ENCODE measurements around the gene SPAG8.

DNA sequence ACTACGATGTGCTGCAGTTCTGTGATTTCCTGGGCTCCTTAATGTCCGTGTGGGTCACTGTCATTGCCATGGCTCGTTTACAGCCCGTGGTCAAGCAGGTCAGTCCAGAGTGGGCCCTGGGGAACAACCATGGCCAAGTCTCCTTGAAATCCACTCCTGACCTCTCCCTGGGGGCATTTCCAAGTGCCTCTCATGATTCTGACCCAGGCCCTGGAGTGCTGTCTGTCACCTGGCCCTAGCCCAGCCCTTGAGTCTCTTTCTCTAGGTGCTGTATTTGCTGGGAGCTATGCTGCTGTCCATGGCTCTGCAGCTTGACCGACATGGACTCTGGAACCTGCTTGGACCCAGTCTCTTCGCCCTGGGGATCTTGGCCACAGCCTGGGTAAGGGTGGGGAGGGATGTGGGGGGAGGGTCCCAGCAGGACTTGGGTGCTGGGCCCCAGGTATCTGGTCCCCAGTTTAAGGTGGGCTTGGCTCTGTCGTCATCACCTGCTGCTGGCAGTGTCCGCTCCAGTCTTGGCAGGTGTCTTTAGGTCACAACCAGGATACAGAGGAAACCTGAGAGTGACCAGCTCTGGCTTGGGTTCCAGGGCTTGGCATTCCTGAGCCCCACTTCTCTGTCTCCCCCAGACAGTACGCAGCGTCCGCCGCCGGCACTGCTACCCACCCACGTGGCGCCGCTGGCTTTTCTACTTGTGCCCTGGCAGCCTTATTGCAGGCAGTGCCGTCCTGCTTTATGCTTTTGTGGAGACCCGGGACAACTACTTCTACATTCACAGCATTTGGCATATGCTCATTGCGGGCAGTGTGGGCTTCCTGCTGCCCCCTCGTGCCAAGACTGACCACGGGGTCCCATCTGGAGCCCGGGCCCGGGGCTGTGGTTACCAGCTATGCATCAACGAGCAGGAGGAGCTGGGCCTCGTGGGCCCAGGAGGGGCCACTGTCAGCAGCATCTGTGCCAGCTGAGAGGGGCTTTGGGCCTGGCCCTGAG lies 41.1 kb upstream of the SPAG8 start:
- TF ChIP-seq, protein P1, sequence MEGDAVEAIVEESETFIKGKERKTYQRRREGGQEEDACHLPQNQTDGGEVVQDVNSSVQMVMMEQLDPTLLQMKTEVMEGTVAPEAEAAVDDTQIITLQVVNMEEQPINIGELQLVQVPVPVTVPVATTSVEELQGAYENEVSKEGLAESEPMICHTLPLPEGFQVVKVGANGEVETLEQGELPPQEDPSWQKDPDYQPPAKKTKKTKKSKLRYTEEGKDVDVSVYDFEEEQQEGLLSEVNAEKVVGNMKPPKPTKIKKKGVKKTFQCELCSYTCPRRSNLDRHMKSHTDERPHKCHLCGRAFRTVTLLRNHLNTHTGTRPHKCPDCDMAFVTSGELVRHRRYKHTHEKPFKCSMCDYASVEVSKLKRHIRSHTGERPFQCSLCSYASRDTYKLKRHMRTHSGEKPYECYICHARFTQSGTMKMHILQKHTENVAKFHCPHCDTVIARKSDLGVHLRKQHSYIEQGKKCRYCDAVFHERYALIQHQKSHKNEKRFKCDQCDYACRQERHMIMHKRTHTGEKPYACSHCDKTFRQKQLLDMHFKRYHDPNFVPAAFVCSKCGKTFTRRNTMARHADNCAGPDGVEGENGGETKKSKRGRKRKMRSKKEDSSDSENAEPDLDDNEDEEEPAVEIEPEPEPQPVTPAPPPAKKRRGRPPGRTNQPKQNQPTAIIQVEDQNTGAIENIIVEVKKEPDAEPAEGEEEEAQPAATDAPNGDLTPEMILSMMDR (IDR thresholded peaks at IDR 0.05; ENCODE audit: poor library complexity), result no peak
- TF ChIP-seq EZH2 (IDR thresholded peaks at IDR 0.05; ENCODE audit: borderline replicate concordance), result no peak
